Measurements from ENCODE around the gene SMIM8. TPM values are rescaled to one million over a fixed set of nuclear protein-coding genes. Genes with fewer than 3 reads are reported as not detected.

SMIM8 gene
- total and polyA plus RNA-seq, 10 donors = 4.2 to 18.6 (median 11.9) TPM

DNA sequence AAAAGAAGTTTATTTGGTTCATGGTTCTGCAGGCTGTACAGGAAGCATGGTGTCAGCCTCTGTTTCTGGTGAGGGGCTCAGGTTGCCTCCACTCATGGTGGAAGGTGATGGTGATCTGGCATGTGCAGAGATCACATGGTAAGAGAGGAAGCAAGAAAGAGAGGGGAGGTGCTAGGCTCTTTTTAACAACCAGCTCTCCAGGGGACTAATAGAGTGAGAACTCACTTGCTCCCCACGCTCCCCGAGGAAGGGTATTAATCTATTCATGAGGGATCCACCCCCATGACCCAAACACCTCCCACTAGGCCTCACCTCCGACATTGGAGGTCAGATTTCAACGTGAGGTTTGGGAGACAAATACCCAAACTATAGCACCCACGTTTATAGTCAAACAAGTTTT, 10.6 kb downstream of the SMIM8 start:
- Histone ChIP-seq H3K36me3 (no peaks in the 10 kb centered on the region), H3K27me3 (replicated peaks in 1 of 7) (no peaks in the 10 kb centered on the region), H3K4me1 (peaks cover 0 to 21% (median 11%) of the 10 kb centered on the region in 6 donors), H3K27ac (no peak overlapping the region), H3K4me3 (no peak overlapping the region), H3K9me3 (no peaks in the 10 kb centered on the region)
- intact Hi-C loops (cut with DNase I; ENCODE audit: low total_unique reads) = no loop called here
- no peak for DNase-seq
- TF ChIP-seq POLR2A (IDR thresholded peaks at IDR 0.05) (no peak), POLR2AphosphoS5 (IDR thresholded peaks at IDR 0.05) (no peak)
- TF ChIP-seq, protein P1, sequence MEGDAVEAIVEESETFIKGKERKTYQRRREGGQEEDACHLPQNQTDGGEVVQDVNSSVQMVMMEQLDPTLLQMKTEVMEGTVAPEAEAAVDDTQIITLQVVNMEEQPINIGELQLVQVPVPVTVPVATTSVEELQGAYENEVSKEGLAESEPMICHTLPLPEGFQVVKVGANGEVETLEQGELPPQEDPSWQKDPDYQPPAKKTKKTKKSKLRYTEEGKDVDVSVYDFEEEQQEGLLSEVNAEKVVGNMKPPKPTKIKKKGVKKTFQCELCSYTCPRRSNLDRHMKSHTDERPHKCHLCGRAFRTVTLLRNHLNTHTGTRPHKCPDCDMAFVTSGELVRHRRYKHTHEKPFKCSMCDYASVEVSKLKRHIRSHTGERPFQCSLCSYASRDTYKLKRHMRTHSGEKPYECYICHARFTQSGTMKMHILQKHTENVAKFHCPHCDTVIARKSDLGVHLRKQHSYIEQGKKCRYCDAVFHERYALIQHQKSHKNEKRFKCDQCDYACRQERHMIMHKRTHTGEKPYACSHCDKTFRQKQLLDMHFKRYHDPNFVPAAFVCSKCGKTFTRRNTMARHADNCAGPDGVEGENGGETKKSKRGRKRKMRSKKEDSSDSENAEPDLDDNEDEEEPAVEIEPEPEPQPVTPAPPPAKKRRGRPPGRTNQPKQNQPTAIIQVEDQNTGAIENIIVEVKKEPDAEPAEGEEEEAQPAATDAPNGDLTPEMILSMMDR (IDR thresholded peaks at IDR 0.05 in 8 of 11, conservative IDR thresholded peaks at IDR 0.05 in 3 of 11) = no peak
- WGBS, 5 donors = 69 to 87% (median 83%) methylated on average over 5 of the region's 5 CpGs

DNA sequence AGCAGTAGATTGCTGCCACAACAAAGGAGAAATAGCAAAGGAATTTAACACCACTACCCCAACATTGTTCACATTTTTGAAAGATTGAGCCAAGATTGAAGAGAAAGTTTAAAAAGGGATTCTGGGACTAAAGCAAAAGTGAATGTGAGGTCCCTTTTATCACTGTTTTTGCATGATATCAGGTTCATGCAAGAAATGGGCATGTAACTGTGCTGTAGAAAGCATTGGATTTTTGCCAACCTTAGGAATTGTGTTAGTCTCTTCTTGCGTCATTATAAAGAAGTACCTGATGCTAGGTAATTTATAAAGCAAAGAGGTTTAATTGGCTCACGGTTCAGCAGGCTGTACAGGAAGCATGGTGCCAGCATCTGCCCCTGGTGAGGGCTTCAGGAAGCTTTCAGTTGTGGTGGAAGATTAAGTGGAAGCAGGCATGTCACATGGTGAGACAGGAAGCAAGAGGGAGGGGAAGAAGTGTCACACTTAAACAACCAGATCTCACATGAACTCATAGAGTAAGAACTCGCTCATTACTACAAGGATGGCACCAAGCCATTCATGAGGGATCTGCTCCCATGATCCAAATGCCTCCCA, 11.3 kb downstream of the SMIM8 start:
- intact Hi-C loops (cut with DNase I; ENCODE audit: low total_unique reads) = no loop called here
- Histone ChIP-seq H3K36me3 (no peaks in the 10 kb centered on the region), H3K27ac (peak overlapping the region in 1 of 8 donors; percentile 18), H3K4me1 (peaks cover 0 to 21% (median 11%) of the 10 kb centered on the region in 6 donors), H3K27me3 (replicated peaks in 1 of 7) (no peaks in the 10 kb centered on the region), H3K4me3 (no peak overlapping the region), H3K9me3 (no peaks in the 10 kb centered on the region)
- no peak for TF ChIP-seq POLR2AphosphoS5 (IDR thresholded peaks at IDR 0.05)
- 39 to 52% (median 49%) methylated on average over 3 of the region's 3 CpGs for WGBS, 5 donors
- DNase-seq = no peak

DNA sequence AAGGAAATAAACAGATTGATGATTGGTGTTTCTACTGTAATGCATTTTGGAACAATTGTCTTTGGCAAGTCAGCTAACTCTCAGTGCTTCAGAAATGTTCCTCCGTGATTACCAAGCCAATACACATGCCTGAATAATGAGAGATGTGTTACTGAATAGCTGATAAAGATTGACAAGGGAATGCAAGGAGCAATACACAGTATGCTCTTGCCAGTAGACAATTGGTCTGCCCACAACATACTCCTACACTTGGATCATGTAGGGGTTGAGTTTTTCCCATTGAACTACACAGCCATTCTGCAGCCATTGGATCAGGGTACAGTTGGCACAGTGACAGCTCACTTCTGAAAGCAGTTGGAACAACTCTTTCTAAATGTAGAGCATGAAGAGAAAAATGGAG, 12.3 kb downstream of the SMIM8 start:
- no peaks in the 10 kb centered on the region for H3K36me3 ChIP-seq
- peaks cover 0 to 21% (median 11%) of the 10 kb centered on the region in 6 donors for H3K4me1 ChIP-seq
- WGBS, 5 donors = 63 to 97% (median 91%) methylated on average over 1 of the region's 1 CpG
- H3K27ac ChIP-seq = no peak overlapping the region
- TF ChIP-seq POLR2A (IDR thresholded peaks at IDR 0.05) (no peak), POLR2AphosphoS5 (IDR thresholded peaks at IDR 0.05) (no peak)
- TF ChIP-seq, protein P1 (IDR thresholded peaks at IDR 0.05 in 8 of 11, conservative IDR thresholded peaks at IDR 0.05 in 3 of 11) = no peak
- H3K4me3 ChIP-seq = no peak overlapping the region
- no peak for DNase-seq
- no peaks in the 10 kb centered on the region for H3K27me3 ChIP-seq (replicated peaks in 1 of 7)
- no peaks in the 10 kb centered on the region for H3K9me3 ChIP-seq
- intact Hi-C loops (cut with DNase I; ENCODE audit: low total_unique reads) = no loop called here

DNA sequence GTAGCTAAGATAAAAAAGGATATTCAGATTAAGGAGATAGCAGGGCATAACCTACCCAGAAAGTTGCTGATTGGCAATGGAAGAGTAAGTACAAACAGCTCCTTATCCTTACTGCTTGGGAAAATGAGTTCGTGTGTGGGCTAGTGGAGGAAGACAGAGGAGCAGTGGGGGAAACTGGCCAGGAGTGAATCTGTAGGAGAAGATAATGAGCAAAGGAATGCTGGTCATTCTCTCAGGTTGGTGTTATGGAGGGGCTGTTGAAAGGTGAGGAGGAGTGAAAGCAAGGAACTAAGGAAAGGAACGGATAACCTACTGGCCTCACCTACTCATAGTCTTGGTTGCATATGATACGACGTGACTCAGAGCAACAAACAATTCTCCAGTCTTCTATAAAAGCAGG, 14.0 kb downstream of the SMIM8 start:
- H3K9me3 ChIP-seq = no peaks in the 10 kb centered on the region
- H3K4me1 ChIP-seq = peaks cover 0 to 15% (median 9%) of the 10 kb centered on the region in 6 donors
- TF ChIP-seq, protein P1 (IDR thresholded peaks at IDR 0.05 in 8 of 11, conservative IDR thresholded peaks at IDR 0.05 in 3 of 11) = no peak
- TF ChIP-seq POLR2A (IDR thresholded peaks at IDR 0.05) = no peak
- TF ChIP-seq POLR2AphosphoS5 (IDR thresholded peaks at IDR 0.05) = no peak
- DNase-seq = no peak
- intact Hi-C loops (cut with DNase I; ENCODE audit: low total_unique reads) = no loop called here
- no peak overlapping the region for H3K27ac ChIP-seq
- no peak overlapping the region for H3K4me3 ChIP-seq
- no peaks in the 10 kb centered on the region for H3K27me3 ChIP-seq (replicated peaks in 1 of 7)
- no peaks in the 10 kb centered on the region for H3K36me3 ChIP-seq
- WGBS, 5 donors = 88 to 98% (median 96%) methylated on average over 4 of the region's 4 CpGs

Measured in spleen (tissue), 11 donors.